ENCODE measurements around the gene LENG1.
A peak's percentile ranks its signal among the peaks of the same experiment; 100 is the strongest.
"Not testable (repeated sequence)": the region's sequence is repeated elsewhere in the genome, so short reads cannot be mapped to it uniquely, and the experiment has no call there.

The LENG1 gene

DNA sequence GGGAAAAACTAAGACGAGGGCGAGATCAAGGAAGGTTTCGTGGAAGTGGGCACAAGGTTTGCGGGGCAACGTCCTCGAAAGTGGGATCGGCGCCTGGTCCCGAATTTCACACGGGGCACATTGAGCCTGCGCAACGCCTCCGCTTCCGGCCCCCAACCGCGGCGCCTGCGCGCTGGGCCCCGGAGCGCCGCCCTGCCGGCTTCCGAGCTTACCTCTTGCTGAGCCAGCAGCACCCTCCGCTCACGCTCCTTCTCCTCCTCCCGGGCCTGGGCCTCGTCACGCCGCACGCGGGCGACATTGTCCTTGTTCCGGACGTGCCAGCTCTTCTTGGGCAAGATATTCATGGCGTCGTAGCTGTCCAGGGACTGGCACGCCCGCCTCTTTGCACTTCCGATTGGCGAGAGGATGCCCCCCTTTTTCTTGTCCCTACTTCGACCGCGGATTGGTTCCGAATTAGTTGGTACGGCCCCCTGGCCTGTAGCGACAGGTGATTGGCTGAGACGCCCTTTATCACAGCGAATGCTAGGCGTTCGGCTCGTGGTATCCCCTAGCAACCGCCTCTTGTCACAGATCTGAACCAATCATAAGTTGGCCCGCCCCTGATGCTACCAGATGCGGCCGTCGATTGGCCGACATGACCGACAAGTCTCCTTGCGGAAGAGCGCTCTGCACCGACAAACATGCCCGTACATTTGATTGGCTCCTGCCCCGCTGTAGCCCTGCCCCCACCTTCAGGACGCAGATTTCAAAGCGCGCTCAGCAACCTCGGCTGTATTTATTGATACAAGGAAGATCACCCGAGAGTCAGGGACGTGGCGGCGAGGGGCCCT lies at the start of gene LENG1:
LENG1 (minus strand) TSS at position 370 of the 830 bp plus-strand sequence; CDS start at position 344, 26 bp downstream.
- peak within 1 kb of the TSS; percentile 57 for H3K4me3 ChIP-seq (ENCODE audit: low read depth, low read length)
- TF ChIP-seq, protein P1, sequence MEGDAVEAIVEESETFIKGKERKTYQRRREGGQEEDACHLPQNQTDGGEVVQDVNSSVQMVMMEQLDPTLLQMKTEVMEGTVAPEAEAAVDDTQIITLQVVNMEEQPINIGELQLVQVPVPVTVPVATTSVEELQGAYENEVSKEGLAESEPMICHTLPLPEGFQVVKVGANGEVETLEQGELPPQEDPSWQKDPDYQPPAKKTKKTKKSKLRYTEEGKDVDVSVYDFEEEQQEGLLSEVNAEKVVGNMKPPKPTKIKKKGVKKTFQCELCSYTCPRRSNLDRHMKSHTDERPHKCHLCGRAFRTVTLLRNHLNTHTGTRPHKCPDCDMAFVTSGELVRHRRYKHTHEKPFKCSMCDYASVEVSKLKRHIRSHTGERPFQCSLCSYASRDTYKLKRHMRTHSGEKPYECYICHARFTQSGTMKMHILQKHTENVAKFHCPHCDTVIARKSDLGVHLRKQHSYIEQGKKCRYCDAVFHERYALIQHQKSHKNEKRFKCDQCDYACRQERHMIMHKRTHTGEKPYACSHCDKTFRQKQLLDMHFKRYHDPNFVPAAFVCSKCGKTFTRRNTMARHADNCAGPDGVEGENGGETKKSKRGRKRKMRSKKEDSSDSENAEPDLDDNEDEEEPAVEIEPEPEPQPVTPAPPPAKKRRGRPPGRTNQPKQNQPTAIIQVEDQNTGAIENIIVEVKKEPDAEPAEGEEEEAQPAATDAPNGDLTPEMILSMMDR (IDR thresholded peaks at IDR 0.05; ENCODE audit: borderline replicate concordance, insufficient read depth, low read depth, low read length), result no peak

DNA sequence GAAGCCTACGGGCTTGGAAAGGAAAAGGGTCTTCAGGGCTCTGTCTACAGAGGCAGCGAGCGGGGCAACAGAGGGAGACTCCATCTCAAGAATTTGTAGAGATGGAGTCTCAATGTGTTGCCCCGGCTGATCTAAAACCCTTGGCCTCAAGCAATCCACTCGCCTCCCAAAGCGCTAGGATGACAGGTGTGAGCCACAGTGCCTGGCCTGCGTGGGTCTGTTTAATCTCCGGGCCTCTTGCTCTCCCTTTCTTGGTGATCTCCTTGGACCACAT lies 49.2 kb upstream of the LENG1 start:
- no peak overlapping the region for H3K4me3 ChIP-seq (ENCODE audit: low read depth, low read length)
- TF ChIP-seq, protein P1 (IDR thresholded peaks at IDR 0.05; ENCODE audit: borderline replicate concordance, insufficient read depth, low read depth, low read length), result no peak

DNA sequence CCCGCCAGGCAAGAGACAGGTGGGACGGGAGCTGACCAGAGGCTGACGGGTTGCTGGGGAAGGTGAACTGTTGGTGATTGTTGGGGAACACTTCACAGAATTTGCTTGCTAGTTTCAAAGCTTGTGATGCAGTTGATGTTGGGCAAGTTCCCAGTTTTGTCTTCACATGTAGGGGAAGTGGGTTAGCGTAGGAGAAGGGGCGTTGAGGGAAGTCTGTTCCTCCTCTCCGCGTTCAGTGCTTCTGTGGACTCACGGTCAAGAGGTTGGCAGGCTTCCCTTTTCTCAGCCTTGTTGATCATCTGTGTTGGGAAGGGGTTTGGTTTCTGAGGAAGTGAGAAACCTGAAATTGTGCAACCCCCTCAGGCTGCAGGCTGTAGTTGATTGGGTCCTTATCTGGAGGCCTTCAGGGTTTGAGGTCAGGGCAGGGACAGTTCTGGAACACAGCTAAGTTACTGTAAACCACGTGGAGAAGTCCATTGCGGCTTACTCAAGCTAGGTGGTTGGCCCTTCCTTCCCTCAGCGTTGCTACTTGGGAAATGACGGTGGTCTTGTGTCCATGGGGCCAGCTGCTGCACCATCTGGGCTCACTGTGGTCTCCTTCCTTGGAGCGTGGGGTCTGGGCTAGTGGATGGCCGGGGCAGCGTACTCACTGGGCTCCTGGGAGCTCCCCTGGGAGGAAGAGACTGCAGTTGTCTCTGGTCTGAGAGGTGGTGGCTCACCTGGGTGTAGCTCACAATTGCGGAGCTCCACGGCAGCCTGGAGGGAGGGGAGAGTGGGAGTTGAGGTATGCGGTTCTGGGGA lies 48.7 kb upstream of the LENG1 start:
- no peak overlapping the region for H3K4me3 ChIP-seq (ENCODE audit: low read depth, low read length)

DNA sequence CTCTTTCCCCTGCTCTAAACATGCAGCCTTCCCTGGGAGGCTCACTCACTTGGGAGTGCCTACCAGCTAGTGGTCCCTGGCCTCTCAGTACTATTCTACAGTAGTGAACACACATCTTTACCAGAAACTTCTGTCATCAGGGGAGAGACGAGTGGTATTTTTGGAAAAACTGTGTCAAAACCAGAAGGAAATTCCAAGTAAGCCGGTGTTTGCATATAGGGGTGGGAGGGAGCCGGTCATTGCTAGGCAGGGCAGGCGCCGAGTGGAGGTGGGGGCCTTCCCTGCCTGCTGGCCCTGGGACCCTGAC lies 48.1 kb upstream of the LENG1 start:
- no peak overlapping the region for H3K4me3 ChIP-seq (ENCODE audit: low read depth, low read length)
- TF ChIP-seq, protein P1 (IDR thresholded peaks at IDR 0.05; ENCODE audit: borderline replicate concordance, insufficient read depth, low read depth, low read length), result no peak

More for the DNA sequence above, 48.7 kb upstream of the LENG1 start:
- TF ChIP-seq, protein P1 (IDR thresholded peaks at IDR 0.05; ENCODE audit: borderline replicate concordance, insufficient read depth, low read depth, low read length), result no peak

DNA sequence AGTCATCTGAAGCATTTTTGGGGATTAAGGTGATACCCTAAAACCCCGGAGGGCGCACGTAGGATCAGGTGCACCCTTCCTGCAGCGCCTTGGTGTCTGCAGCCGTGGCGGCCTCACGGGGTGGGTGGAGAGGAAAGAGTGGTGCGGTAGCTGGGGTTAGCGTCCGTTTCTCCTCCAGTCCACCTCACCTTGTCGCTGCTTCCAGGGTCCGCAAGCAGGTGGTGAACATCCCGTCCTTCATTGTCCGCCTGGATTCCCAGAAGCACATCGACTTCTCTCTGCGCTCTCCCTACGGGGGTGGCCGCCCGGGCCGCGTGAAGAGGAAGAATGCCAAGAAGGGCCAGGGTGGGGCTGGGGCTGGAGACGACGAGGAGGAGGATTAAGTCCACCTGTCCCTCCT lies 47.7 kb upstream of the LENG1 start:
- not testable (repeated sequence) for H3K4me3 ChIP-seq (ENCODE audit: low read depth, low read length)

DNA sequence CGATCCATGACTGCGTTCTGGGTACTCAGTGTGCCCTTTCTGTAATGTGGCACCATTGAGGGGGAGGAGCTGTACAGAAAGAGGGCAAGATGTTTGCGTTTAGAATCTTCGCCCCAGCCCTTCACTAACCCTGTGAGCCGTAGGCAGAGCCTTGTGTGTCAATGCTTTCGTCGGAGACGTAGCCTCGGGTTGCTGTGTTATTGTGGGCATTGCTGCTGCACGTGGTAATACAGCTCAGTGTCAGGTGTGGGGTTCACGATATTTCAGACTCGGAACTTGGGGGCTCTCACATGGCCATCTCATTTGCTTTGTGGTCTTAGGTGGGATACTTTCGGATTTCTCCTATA lies 47.3 kb upstream of the LENG1 start:
- H3K4me3 ChIP-seq (ENCODE audit: low read depth, low read length), result no peak overlapping the region
- TF ChIP-seq, protein P1 (IDR thresholded peaks at IDR 0.05; ENCODE audit: borderline replicate concordance, insufficient read depth, low read depth, low read length), result no peak

DNA sequence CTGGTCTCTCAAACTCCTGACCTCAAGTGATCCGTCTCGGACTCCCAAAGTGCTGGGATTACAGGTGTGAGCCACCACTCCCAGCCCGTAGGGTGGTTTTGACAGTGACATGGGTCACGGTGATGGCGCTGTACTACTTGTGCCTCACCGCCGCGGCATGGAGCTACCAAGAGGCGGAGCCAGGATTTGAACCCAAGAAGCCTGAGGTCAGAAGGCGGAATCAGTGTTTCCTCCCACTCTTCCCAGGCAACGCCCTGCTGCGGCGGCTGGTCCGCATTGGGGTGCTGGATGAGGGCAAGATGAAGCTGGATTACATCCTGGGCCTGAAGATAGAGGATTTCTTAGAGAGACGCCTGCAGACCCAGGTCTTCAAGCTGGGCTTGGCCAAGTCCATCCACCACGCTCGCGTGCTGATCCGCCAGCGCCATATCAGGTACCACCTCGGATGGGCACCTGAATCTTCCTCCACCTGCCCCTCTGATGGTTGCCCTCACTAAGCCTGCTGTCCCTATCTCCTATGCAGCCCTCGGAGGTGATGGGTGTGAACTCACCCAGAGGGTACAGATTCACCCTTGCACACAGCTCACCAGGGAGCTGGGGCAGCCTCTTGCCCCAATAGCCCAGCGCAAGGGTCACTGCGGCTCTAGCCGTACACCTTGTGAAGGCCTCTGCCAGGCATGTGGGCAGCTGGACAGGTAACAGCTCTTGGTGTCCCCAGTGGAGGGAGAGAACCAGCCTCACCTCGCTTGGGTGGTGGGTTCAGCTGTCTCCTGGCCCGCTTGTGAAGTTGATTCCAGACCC lies 46.7 kb upstream of the LENG1 start:
- no peak overlapping the region for H3K4me3 ChIP-seq (ENCODE audit: low read depth, low read length)
- TF ChIP-seq, protein P1 (IDR thresholded peaks at IDR 0.05; ENCODE audit: borderline replicate concordance, insufficient read depth, low read depth, low read length), result no peak

Data from GM12875 (cell line).